ENCODE data around the gene SPINT4.

DNA sequence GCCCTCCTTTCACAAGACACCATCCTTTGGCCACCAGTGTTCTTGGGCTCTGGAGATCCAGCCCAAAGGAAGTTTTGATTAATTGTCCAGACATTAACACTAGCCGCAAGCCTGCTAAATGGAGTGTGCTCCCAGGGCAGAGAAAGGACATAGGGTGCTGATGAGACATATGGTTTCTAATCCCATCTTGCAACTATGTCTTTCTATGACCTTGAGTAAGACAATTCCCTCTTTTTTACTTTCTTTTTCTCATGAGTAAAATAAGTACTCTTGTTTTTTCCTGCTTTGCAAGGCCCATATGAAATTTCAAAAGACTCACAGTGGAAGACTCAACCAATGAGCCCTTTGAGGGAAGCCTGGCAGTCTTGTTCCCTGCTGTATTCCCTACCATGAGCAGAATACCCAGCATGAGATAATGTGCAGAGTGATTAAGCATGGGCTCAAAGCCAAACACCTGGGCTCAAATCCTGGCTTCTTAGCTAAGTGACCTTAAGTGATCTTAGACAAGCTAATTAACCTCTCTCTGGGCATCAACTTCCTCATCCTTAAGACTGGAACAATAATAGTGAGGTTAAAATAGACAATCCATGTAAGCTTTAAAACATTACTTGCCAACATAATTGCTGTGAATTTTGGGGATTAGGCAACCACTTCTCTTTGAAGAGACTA lies 17.0 kb upstream of the SPINT4 start, which contains the start of gene WFDC10B:
- no peak for TF ChIP-seq POLR2A (IDR thresholded peaks at IDR 0.05)
- TF ChIP-seq, protein P1, sequence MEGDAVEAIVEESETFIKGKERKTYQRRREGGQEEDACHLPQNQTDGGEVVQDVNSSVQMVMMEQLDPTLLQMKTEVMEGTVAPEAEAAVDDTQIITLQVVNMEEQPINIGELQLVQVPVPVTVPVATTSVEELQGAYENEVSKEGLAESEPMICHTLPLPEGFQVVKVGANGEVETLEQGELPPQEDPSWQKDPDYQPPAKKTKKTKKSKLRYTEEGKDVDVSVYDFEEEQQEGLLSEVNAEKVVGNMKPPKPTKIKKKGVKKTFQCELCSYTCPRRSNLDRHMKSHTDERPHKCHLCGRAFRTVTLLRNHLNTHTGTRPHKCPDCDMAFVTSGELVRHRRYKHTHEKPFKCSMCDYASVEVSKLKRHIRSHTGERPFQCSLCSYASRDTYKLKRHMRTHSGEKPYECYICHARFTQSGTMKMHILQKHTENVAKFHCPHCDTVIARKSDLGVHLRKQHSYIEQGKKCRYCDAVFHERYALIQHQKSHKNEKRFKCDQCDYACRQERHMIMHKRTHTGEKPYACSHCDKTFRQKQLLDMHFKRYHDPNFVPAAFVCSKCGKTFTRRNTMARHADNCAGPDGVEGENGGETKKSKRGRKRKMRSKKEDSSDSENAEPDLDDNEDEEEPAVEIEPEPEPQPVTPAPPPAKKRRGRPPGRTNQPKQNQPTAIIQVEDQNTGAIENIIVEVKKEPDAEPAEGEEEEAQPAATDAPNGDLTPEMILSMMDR (IDR thresholded peaks at IDR 0.05 in 8 of 11, conservative IDR thresholded peaks at IDR 0.05 in 3 of 11), result no peak
